KMS-11 (cell line): ENCODE measurements around the gene GPR137C.

Source experiments
- H2AFZ ChIP-seq: fragments of 200-600 bp; sonication (generic); 2 replicates; pipeline ENCODE4 v1.6.1; 2016; ENCODE audit warnings: antibody characterized with exemption, mixed run types, low read depth
- H3K27ac ChIP-seq: fragments of 200-600 bp; sonication (generic); 2 replicates; pipeline ENCODE4 v1.6.1; 2016; ENCODE audit warnings: mild to moderate bottlenecking, mixed run types
- H3K27me3 ChIP-seq: fragments of 200-600 bp; sonication (generic); 2 replicates; pipeline ENCODE4 v1.6.1; 2017; ENCODE audit warnings: mild to moderate bottlenecking, low read depth, mixed run types, moderate library complexity; ENCODE audit not compliant: insufficient read depth
- H3K36me3 ChIP-seq: fragments of 200-600 bp; sonication (generic); 2 replicates; pipeline ENCODE4 v1.6.1; 2017; ENCODE audit warnings: mild to moderate bottlenecking, mixed run types; ENCODE audit not compliant: insufficient read depth
- H3K4me1 ChIP-seq: fragments of 200-600 bp; sonication (generic); 2 replicates; pipeline ENCODE4 v1.6.1; 2016; ENCODE audit warnings: mild to moderate bottlenecking, low read depth, mixed run types; ENCODE audit not compliant: poor library complexity, severe bottlenecking
- H3K4me2 ChIP-seq: fragments of 200-600 bp; sonication (generic); 2 replicates; pipeline ENCODE4 v1.7.0; 2016; ENCODE audit warnings: mild to moderate bottlenecking, mixed run types
- H3K4me3 ChIP-seq: fragments of 200-600 bp; sonication (generic); IDR thresholded peaks from 2 replicates; pipeline ENCODE4 v1.6.1; 2017; ENCODE audit warnings: low read depth, low read length, mixed read lengths; ENCODE audit not compliant: insufficient read depth
- H3K79me2 ChIP-seq: fragments of 200-600 bp; sonication (generic); 2 replicates; pipeline ENCODE4 v1.6.1; 2016; ENCODE audit warnings: low read depth, mixed run types; ENCODE audit not compliant: insufficient read depth
- H3K9ac ChIP-seq: fragments of 200-600 bp; sonication (generic); 2 replicates; pipeline ENCODE4 v1.6.1; 2016; ENCODE audit warnings: mild to moderate bottlenecking, mixed run types
- H4K20me1 ChIP-seq: fragments of 200-600 bp; sonication (generic); 2 replicates; pipeline ENCODE4 v1.6.1; 2016; ENCODE audit warnings: mild to moderate bottlenecking, mixed run types; ENCODE audit not compliant: insufficient read depth
- CTCF ChIP-seq: fragments of 200-600 bp; sonication (generic); conservative IDR thresholded peaks from 2 replicates; pipeline ENCODE4 v1.6.1; 2017; ENCODE audit warnings: low read depth, mild to moderate bottlenecking, antibody characterized with exemption, low read length, moderate library complexity, mixed read lengths

Gene GPR137C

GRCh38 chr14:52602131-52602530, 49.5 kb downstream of the GPR137C start:
- no peaks in the 10 kb centered on the region for H3K27me3 ChIP-seq
- no peak overlapping the region for H3K27ac ChIP-seq
- H4K20me1 ChIP-seq: no peaks in the 10 kb centered on the region
- no peak overlapping the region for H3K4me3 ChIP-seq
- H3K36me3 ChIP-seq: no peaks in the 10 kb centered on the region
- no peaks in the 10 kb centered on the region for H3K4me1 ChIP-seq
- H2AFZ ChIP-seq: no peak overlapping the region
- TF ChIP-seq CTCF: no peak
- no peak overlapping the region for H3K9ac ChIP-seq
- H3K79me2 ChIP-seq: no peaks in the 10 kb centered on the region
- H3K4me2 ChIP-seq: no peak overlapping the region

- Histone ChIP-seq H3K4me3 (no peak overlapping the region), H4K20me1 (no peaks in the 10 kb centered on the region), H3K4me2 (no peak overlapping the region), H3K9ac (no peak overlapping the region), H3K36me3 (no peaks in the 10 kb centered on the region), H3K4me1 (no peaks in the 10 kb centered on the region), H3K27ac (no peak overlapping the region), H3K27me3 (no peaks in the 10 kb centered on the region), H2AFZ (no peak overlapping the region), H3K79me2 (no peaks in the 10 kb centered on the region)
- TF ChIP-seq CTCF: no peak
Observed at GRCh38 chr14:52607061-52607460, 54.4 kb downstream of the GPR137C start.

- H3K36me3 ChIP-seq: no peaks in the 10 kb centered on the region
- no peak overlapping the region for H2AFZ ChIP-seq
- no peak overlapping the region for H3K4me2 ChIP-seq
- H3K4me3 ChIP-seq: no peak overlapping the region
- no peaks in the 10 kb centered on the region for H4K20me1 ChIP-seq
- H3K9ac ChIP-seq: no peak overlapping the region
- no peak overlapping the region for H3K27ac ChIP-seq
- TF ChIP-seq CTCF: no peak
- H3K4me1 ChIP-seq: no peaks in the 10 kb centered on the region
- no peaks in the 10 kb centered on the region for H3K79me2 ChIP-seq
- no peaks in the 10 kb centered on the region for H3K27me3 ChIP-seq
Observed at GRCh38 chr14:52609445-52610044, 56.9 kb downstream of the GPR137C start.

GRCh38 chr14:52610187-52610586, 57.6 kb downstream of the GPR137C start:
- H2AFZ ChIP-seq: no peak overlapping the region
- H3K36me3 ChIP-seq: no peaks in the 10 kb centered on the region
- TF ChIP-seq CTCF: no peak
- H3K4me2 ChIP-seq: no peak overlapping the region
- H3K4me3 ChIP-seq: no peak overlapping the region
- no peak overlapping the region for H3K27ac ChIP-seq
- H3K27me3 ChIP-seq: no peaks in the 10 kb centered on the region
- no peaks in the 10 kb centered on the region for H3K4me1 ChIP-seq
- H3K79me2 ChIP-seq: no peaks in the 10 kb centered on the region
- H4K20me1 ChIP-seq: no peaks in the 10 kb centered on the region
- no peak overlapping the region for H3K9ac ChIP-seq
